ENCODE data around the gene PRPF40A. TPM values are rescaled to one million over a fixed set of nuclear protein-coding genes. Genes with fewer than 3 reads are reported as not detected.

Gene PRPF40A
- total and polyA plus RNA-seq, 12 donors = 13.3 to 51.8 (median 33.1) TPM

DNA sequence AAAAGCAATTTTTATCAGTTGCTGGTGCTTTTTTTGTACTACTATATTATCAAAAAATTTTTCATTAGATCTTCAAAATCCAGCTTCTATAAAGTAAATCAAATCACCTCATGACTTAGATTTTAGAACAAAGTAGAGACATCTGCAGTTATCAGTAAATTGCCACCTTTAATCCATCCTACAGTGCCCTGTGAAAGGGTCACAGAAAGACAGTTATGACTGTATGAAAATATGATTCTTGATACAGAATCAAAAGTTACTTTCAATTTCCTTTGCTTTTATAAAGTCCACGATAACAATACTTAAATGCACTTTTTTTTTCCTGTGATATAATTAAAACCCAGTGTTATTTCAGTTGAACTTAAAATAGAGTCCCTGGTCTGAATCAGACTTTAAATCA lies 61.4 kb downstream of the PRPF40A start:
- no peaks in the 10 kb centered on the region for H3K27me3 ChIP-seq
- no peak overlapping the region for H3K27ac ChIP-seq
- 74 to 78% methylated on average over 1 of the region's 1 CpG for WGBS, 2 donors
- ATAC-seq (no peak), DNase-seq (no peak)
- no peaks in the 10 kb centered on the region for H3K9me3 ChIP-seq
- H3K36me3 ChIP-seq = peaks cover 0 to 100% (median 52%) of the 10 kb centered on the region in 9 donors
- no peaks in the 10 kb centered on the region for H3K4me1 ChIP-seq
- H3K4me3 ChIP-seq = no peak overlapping the region
- TF ChIP-seq, protein P1, sequence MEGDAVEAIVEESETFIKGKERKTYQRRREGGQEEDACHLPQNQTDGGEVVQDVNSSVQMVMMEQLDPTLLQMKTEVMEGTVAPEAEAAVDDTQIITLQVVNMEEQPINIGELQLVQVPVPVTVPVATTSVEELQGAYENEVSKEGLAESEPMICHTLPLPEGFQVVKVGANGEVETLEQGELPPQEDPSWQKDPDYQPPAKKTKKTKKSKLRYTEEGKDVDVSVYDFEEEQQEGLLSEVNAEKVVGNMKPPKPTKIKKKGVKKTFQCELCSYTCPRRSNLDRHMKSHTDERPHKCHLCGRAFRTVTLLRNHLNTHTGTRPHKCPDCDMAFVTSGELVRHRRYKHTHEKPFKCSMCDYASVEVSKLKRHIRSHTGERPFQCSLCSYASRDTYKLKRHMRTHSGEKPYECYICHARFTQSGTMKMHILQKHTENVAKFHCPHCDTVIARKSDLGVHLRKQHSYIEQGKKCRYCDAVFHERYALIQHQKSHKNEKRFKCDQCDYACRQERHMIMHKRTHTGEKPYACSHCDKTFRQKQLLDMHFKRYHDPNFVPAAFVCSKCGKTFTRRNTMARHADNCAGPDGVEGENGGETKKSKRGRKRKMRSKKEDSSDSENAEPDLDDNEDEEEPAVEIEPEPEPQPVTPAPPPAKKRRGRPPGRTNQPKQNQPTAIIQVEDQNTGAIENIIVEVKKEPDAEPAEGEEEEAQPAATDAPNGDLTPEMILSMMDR (IDR thresholded peaks at IDR 0.05) = no peak
- intact Hi-C loops (cut with DNase I) = no loop called here

DNA sequence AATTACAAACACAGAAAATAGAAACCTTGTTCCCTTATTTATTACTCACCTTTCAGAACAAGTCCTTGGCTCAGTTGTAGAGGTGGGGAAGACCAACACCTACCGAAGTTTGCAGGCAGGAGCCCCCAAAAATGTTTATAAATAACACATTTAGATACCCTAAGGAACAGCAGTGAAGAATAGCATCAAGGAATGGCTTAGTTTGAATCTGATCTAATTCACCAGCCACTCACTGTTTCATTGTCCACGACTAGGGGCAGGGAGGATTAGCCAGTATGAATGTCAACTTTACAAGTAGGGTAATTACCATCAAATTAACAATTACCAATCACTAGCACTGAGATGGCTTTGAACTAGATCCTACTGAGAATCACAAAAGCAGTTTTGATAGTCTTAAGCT lies 65.4 kb downstream of the PRPF40A start:
- no peak overlapping the region for H3K4me3 ChIP-seq
- H3K4me1 ChIP-seq = peaks cover 0 to 22% (median 15%) of the 10 kb centered on the region in 9 donors
- no peak overlapping the region for H3K27ac ChIP-seq
- H3K9me3 ChIP-seq = no peaks in the 10 kb centered on the region
- 68 to 76% methylated on average over 2 of the region's 2 CpGs for WGBS, 2 donors
- H3K36me3 ChIP-seq = peaks cover 0 to 88% (median 20%) of the 10 kb centered on the region in 9 donors
- TF ChIP-seq, protein P1 (IDR thresholded peaks at IDR 0.05) = no peak
- intact Hi-C loops (cut with DNase I) = no loop called here
- ATAC-seq (no peak), DNase-seq (no peak)
- no peaks in the 10 kb centered on the region for H3K27me3 ChIP-seq

DNA sequence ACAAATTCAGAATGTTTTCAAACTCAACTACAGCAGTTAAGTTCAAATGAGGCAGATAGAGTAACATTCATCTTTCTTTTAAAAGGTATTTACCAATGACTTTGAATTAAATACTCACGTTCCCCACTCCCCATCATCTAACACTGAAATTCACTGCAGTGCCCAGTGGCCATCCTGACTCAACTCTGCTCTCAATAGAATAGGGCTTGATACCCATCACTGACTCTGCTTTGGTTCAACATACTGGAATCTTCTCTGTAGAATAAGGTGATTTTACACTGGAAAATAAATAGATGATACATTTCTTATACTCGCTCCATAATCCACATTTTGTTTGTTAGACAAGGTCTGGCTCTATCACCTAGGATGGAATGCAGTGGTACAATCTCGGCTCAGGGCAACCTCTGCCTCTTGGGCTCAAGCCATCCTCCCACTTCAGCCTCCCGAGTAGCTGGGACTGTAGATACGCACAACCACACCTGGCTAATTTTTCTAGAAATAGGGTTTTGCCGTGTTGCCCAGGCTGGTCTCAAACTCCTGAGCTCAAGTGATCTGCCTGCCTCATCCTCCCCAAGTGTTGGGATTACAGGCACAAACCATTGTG lies 66.4 kb downstream of the PRPF40A start:
- Histone ChIP-seq H3K36me3 (peaks cover 0 to 82% (median 12%) of the 10 kb centered on the region in 9 donors), H3K4me1 (peaks cover 0 to 25% (median 15%) of the 10 kb centered on the region in 9 donors), H3K27ac (no peak overlapping the region), H3K27me3 (no peaks in the 10 kb centered on the region), H3K9me3 (no peaks in the 10 kb centered on the region), H3K4me3 (no peak overlapping the region)
- TF ChIP-seq, protein P1 (IDR thresholded peaks at IDR 0.05) = no peak
- intact Hi-C loops (cut with DNase I) = no loop called here
- 92 to 96% methylated on average over 6 of the region's 6 CpGs for WGBS, 2 donors
- ATAC-seq (no peak), DNase-seq (no peak)

DNA sequence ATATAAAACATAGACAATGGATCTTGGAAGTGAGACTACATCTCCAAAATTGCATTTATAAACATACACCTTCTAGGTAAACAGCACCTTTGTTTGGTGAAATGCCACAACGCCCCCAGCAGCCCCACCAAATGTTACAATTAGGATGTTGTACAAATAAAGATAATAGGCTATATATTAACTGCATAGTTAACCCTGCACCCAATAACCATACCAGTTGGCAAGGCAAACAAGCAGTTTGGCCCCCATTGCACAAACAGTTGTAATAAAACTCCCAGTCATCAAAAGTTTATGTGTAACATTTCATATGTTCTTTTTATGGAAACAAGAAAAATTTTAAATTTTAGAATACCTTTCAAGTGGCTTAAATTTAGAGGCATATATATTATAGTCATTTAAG lies 67.3 kb downstream of the PRPF40A start:
- 81 to 87% methylated on average over 1 of the region's 1 CpG for WGBS, 2 donors
- Histone ChIP-seq H3K9me3 (no peaks in the 10 kb centered on the region), H3K27me3 (no peaks in the 10 kb centered on the region), H3K36me3 (peaks cover 0 to 82% (median 12%) of the 10 kb centered on the region in 9 donors), H3K4me3 (no peak overlapping the region), H3K27ac (no peak overlapping the region), H3K4me1 (peaks cover 0 to 25% (median 15%) of the 10 kb centered on the region in 9 donors)
- TF ChIP-seq, protein P1 (IDR thresholded peaks at IDR 0.05) = no peak
- ATAC-seq = no peak
- DNase-seq = no peak
- intact Hi-C loops (cut with DNase I) = no loop called here
